HG02943 (cell line): ENCODE measurements around the gene CNNM1.

Experiments used
- ATAC-seq: cut with Tn5 transposase; IDR thresholded peaks from one replicate; pipeline ENCODE4 v1.9.1; 2021; ENCODE audit warnings: mild to moderate bottlenecking, low read depth, moderate library complexity; ENCODE audit not compliant: unreplicated experiment

The CNNM1 gene

DNA sequence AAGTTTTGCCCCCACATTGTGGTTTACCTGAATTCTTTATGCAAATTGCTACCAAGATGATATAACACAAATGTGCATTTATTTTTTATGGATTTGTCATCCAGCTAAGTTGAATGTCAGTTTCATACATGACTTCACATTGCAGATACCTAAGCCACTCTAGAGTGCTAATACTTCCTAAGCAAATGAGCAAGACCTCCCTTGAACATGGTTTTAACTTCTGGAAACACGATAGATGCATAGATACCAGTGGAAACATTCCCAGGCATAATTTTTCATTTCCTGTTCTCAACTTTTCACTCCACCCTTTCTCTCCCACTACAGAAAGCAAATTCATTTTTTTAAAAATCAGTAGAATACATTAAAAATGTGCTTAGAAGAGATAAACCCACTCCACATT is 81.0 kb downstream of the CNNM1 start:
- no peak for ATAC-seq

DNA sequence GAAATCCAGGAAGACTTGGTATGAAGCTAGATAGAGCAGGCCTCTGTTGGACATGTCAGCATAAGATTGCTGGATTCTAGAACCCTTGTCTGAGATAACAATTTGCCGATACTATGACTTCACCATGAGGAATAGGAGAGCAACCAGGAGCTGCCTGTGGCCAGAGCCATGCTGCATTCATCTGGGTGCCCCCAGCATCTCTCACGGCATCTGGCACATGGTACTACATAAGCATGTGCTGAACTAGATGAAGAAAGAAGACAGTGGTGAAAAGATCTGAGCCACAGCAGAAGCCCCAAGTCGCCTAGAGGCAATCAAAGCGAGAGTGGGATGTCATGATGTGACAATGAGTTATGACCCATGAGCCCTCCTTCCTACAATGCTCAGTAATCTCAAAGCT is 81.7 kb downstream of the CNNM1 start:
- no peak for ATAC-seq

- no peak for ATAC-seq
Observed at GRCh38 chr10:99411546-99411945, 82.4 kb downstream of the CNNM1 start.

DNA sequence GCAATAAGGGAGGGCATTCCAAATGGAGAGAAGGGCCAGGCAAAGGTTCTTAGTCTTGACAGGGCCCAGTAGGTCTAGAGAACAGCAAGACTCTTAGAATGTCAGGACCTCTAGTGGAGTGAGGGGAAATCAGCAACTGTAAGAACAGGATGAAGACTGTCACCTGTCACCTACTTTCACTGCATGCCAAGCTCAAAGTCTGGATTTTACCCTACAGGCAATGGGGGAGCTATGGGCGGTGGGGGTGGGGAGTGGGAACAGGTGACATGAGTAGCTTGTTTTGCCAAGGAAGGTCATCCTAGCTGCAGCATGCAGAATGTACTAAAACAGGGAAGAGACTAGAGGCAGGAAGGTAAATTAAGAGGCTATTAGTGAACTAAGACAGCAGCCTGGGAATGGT is 82.9 kb downstream of the CNNM1 start:
- ATAC-seq = no peak

- ATAC-seq = no peak
Observed at GRCh38 chr10:99418910-99419624, 89.9 kb downstream of the CNNM1 start.

GRCh38 chr10:99419688-99420087 is 90.5 kb downstream of the CNNM1 start:
- no peak for ATAC-seq

- ATAC-seq = no peak
Observed at GRCh38 chr10:99421233-99421739, 92.1 kb downstream of the CNNM1 start.

DNA sequence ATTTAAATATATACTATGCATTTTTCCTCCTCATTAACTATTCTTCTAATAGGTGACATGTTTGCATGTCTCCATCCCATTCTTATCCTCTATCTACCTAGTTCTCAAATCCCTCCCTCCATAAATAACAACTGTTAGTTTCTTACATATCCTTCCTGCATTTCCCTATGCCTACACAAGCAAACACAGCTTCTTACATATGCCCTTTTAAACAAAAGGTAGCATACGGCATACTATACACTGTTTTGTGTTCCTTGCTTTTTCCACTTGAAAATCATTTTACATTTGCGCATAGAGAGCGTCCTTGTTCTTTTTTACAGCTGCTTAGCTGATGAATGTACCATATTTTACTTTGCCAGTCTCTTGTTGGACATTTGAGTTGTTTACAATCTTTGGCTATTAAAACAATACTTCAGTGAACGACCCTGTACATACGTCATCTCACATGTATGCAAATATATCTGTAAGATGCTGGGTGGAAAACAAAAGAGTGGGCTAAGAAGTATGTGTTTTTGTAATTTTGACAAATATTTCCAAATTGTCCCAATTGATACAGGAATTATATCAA is 93.5 kb downstream of the CNNM1 start:
- no peak for ATAC-seq

GRCh38 chr10:99424656-99425055 is 95.5 kb downstream of the CNNM1 start:
- ATAC-seq = no peak

GRCh38 chr10:99425204-99425603 is 96.0 kb downstream of the CNNM1 start:
- ATAC-seq = no peak

GRCh38 chr10:99426689-99427088 is 97.5 kb downstream of the CNNM1 start:
- ATAC-seq = no peak

DNA sequence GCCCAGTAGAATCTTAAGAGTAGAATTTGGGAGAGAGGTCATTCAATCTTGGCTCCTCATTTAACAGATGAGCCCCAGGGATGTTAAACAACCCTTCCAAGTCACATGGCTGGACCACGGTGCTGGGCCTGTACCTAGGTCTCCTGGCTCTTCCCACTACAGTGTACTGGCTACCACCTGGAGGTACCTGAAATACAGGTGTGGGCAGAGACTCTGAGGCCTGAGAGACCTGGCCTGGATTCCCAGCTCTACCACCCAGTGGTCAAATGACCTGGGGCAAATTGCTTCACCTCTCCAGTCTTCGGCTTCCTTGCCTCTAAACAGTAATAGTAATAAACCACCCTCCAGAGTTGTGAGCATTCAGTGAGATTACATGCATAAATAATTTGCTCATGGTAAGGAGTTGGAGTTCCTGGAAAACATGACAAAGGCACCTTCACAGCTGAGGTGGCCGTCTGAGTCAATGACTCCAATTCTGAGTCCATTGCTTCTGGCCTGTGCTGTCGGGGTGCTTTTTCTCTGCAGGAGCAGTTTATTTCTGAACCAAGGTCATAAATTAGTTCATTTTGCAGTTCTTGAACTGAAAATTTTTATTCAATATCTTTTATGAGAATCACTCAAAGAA is 98.5 kb downstream of the CNNM1 start:
- no peak for ATAC-seq

DNA sequence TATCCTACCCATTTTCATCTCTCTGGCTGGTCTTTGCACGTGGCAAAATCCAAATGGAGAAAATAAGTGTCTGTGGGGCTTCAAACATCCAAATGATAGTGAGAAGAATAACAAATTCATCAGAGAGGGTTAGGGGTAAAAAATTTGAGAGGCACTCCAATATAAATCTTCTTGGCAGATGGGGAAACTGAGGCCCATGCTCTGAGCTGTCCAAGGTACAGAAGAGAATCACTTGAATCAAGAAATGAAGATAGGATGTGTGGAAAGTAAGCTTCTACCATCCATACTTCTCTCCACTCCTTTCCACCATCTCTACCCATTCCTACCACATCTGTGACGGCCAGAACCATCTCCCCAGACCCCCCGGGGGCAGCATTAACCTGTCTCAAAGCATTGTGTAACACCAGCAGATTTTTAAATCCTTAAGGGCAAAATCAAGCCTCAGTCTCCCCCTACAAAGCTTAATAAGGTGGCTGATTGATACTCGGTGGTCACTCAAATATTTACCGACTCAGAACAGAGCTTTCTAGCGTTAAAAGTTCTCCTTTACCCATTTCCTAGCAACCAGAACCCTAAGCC is 100.5 kb downstream of the CNNM1 start:
- ATAC-seq = no peak

- ATAC-seq = peak; percentile 16
Observed at GRCh38 chr10:99430116-99430450, 100.9 kb downstream of the CNNM1 start.

GRCh38 chr10:99430451-99431189 is 101.5 kb downstream of the CNNM1 start, which contains the start of gene GOT1:
GOT1 (minus strand) TSS chr10:99430624; CDS start chr10:99430565, 59 bp downstream.
- peak; percentile 94 for ATAC-seq

- no peak for ATAC-seq
Observed at GRCh38 chr10:99431190-99431760, 102.1 kb downstream of the CNNM1 start.

DNA sequence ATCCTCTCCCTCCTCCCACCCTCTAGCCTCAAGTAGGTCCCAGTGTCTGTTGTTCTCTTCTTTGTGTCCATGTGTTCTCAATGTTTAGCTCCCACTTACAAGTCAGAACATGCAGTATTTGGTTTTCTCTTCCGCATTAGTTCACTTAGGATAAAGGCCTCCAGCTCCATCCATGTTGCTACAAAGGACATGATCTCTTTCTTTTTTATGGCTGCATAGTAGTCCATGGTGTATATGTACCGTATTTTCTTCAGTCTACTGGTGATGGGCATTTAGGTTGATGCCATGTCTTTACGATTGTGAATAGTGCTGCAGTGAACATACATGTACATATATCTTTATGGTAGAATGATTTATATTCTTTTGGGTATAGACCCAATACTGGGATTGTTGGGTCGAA is 102.9 kb downstream of the CNNM1 start:
- no peak for ATAC-seq

DNA sequence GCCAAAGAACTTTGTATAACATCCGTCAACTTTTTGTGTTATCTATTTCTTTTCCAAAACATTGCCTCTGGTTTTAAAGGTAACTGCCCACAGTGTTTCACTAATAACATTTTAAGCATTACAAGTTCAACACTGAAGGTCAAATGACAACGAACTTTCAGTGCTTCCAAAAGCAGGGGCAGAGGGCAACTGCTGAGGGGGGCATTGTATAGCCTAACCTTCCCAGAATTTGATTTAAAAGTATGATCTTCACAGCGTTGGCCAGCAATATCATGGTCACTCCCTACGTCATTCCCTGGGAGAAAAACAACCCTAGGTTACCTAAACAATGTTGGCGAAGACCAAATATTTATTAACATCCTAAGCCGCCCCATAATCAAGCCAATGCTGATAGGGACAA is 103.7 kb downstream of the CNNM1 start:
- ATAC-seq = no peak

- no peak for ATAC-seq
Observed at GRCh38 chr10:99433378-99434020, 104.3 kb downstream of the CNNM1 start.
